Measurements from ENCODE around the gene FOSL2.

- TF ChIP-seq CTCF (IDR thresholded peaks at IDR 0.05) (no peak), POLR2A (IDR thresholded peaks at IDR 0.05) (no peak)
Observed at GRCh38 chr2:28449126-28449487, 56.4 kb downstream of the FOSL2 start.
